Ishikawa (cell line): Measurements from ENCODE around the gene ULK4.

ENCODE experiments used
- CEBPB ChIP-seq: IDR thresholded peaks from 2 replicates; pipeline ENCODE4 v1.6.1; 2012
- CREB1 ChIP-seq: IDR thresholded peaks from 2 replicates; pipeline ENCODE4 v1.6.1; 2012; ENCODE audit warnings: low read depth
- EGR1 ChIP-seq: IDR thresholded peaks from 2 replicates; pipeline ENCODE4 v1.6.1; 2012
- EP300 ChIP-seq: IDR thresholded peaks from 2 replicates; pipeline ENCODE4 v1.6.1; 2012; ENCODE audit warnings: borderline replicate concordance
- FOXM1 ChIP-seq: IDR thresholded peaks from 2 replicates; pipeline ENCODE4 v1.6.1; 2012; ENCODE audit warnings: low read depth, borderline replicate concordance
- NFIC ChIP-seq: IDR thresholded peaks from 2 replicates; pipeline ENCODE4 v1.6.1; 2012
- RAD21 ChIP-seq: IDR thresholded peaks from 2 replicates; pipeline ENCODE4 v1.6.1; 2012; ENCODE audit warnings: low read depth
- TAF1 ChIP-seq: IDR thresholded peaks from 2 replicates; pipeline ENCODE4 v1.6.1; 2012; ENCODE audit warnings: low read depth, mild to moderate bottlenecking
- TCF12 ChIP-seq: IDR thresholded peaks from 2 replicates; pipeline ENCODE4 v1.6.1; 2012; ENCODE audit warnings: low read depth
- TEAD4 ChIP-seq: IDR thresholded peaks from 2 replicates; pipeline ENCODE4 v1.6.1; 2012
- YY1 ChIP-seq: IDR thresholded peaks from 2 replicates; pipeline ENCODE4 v1.6.1; 2012; ENCODE audit warnings: low read depth
- ZBTB7A ChIP-seq: IDR thresholded peaks from 2 replicates; pipeline ENCODE4 v1.6.1; 2012; ENCODE audit warnings: low read depth
- TF ChIP-seq, protein P1 (sequence below): IDR thresholded peaks from 2 replicates; pipeline ENCODE4 v1.6.1; 2012; ENCODE audit warnings: low read depth, mild to moderate bottlenecking
- TF ChIP-seq, protein P2 (sequence below): IDR thresholded peaks from 2 replicates; pipeline ENCODE4 v1.6.1; 2012
- TF ChIP-seq, protein P3 (sequence below): IDR thresholded peaks from 2 replicates; pipeline ENCODE4 v1.6.1; 2012

ULK4 gene

DNA sequence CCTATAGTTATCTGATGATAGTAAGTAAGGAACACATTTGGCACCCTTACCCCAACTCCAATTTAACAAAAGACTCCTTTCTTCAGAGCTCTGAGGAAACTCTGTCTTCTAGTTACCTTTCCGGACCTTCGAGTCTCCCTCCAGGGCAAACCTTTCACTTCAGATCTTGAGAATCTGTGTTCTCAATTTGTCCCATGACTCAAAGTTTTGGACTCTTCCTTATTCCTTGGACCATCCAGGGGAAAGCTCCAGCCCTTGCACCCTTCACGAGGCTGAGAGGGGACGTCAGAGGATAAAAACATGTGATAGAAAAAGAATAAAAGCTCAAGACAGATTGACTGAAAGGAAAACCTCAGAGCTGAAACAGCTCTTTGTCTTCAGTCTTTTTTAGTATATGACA lies 685.7 kb downstream of the ULK4 start:
- TF ChIP-seq, protein P1, sequence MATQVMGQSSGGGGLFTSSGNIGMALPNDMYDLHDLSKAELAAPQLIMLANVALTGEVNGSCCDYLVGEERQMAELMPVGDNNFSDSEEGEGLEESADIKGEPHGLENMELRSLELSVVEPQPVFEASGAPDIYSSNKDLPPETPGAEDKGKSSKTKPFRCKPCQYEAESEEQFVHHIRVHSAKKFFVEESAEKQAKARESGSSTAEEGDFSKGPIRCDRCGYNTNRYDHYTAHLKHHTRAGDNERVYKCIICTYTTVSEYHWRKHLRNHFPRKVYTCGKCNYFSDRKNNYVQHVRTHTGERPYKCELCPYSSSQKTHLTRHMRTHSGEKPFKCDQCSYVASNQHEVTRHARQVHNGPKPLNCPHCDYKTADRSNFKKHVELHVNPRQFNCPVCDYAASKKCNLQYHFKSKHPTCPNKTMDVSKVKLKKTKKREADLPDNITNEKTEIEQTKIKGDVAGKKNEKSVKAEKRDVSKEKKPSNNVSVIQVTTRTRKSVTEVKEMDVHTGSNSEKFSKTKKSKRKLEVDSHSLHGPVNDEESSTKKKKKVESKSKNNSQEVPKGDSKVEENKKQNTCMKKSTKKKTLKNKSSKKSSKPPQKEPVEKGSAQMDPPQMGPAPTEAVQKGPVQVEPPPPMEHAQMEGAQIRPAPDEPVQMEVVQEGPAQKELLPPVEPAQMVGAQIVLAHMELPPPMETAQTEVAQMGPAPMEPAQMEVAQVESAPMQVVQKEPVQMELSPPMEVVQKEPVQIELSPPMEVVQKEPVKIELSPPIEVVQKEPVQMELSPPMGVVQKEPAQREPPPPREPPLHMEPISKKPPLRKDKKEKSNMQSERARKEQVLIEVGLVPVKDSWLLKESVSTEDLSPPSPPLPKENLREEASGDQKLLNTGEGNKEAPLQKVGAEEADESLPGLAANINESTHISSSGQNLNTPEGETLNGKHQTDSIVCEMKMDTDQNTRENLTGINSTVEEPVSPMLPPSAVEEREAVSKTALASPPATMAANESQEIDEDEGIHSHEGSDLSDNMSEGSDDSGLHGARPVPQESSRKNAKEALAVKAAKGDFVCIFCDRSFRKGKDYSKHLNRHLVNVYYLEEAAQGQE = no peak
- TF ChIP-seq FOXM1 (no peak), CREB1 (no peak), YY1 (no peak), TAF1 (no peak)
- TF ChIP-seq, protein P2, sequence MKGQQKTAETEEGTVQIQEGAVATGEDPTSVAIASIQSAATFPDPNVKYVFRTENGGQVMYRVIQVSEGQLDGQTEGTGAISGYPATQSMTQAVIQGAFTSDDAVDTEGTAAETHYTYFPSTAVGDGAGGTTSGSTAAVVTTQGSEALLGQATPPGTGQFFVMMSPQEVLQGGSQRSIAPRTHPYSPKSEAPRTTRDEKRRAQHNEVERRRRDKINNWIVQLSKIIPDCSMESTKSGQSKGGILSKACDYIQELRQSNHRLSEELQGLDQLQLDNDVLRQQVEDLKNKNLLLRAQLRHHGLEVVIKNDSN = no peak

DNA sequence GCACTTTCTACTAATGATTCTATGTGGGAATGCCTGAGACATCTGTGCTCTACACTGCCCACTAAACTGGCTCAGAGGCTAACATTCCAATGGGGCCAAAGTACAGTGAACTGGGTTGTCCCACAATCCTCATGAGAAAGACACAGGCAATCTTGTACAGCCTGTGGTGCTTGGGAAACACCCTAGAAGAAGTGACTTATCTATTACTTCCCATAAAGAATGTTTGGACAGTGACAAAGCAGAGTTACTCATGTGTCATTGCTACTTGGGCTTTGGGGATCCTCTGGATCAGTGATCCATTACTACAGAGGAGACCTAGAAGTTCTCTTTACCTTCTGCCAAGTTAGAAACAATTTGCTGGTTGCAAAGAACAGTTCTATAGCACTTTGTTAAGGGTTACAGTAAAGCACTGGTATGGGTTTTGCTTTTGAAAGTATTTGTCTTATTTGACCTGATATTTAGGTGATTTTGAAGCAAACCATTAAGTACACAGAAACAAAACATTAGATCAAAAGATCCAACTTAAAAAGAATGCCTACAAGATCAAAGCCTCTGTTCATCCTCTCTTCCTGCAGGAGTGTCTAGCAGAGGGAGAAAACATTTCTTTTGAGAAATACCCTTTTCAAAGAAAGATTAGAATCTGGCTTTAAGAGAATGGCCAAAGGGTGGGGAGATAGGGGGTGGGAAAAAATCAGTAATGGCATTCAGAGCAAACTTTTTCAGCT lies 686.8 kb downstream of the ULK4 start:
- TF ChIP-seq YY1 = no peak
- no peak for TF ChIP-seq TAF1
- no peak for TF ChIP-seq EP300
- TF ChIP-seq EGR1 = no peak
- TF ChIP-seq, protein P1 = no peak
- no peak for TF ChIP-seq NFIC
- TF ChIP-seq, protein P2 = no peak
- TF ChIP-seq, protein P3, sequence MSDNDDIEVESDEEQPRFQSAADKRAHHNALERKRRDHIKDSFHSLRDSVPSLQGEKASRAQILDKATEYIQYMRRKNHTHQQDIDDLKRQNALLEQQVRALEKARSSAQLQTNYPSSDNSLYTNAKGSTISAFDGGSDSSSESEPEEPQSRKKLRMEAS = no peak
- TF ChIP-seq FOXM1 = no peak
- TF ChIP-seq ZBTB7A = no peak
- TF ChIP-seq TCF12 = no peak
- TF ChIP-seq CREB1 = no peak
- TF ChIP-seq TEAD4 = no peak
- TF ChIP-seq RAD21 = no peak

DNA sequence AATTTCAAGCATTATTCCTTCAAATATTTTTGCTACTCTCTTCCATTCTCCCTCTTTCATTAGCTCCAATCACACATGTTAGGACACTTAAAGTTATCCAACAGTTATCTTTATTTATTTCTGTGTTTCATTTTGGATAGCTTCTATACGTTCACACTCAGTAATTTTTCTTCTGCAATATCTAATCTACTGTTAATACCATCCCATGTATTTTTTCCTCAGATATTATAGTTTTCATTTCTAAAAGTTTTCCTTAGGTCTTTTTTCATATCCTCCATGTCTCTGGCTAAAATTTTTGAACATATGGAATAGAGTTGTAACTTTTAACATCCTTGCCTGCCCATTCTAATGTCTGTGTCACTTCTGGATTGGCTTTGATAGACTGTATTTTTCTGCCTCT lies 689.2 kb downstream of the ULK4 start:
- TF ChIP-seq CEBPB (no peak), ZBTB7A (no peak), RAD21 (no peak), FOXM1 (no peak), EGR1 (no peak), EP300 (no peak), TAF1 (no peak), TEAD4 (no peak), TCF12 (no peak), NFIC (no peak)
- TF ChIP-seq, protein P2 = no peak
- TF ChIP-seq, protein P3 = no peak

DNA sequence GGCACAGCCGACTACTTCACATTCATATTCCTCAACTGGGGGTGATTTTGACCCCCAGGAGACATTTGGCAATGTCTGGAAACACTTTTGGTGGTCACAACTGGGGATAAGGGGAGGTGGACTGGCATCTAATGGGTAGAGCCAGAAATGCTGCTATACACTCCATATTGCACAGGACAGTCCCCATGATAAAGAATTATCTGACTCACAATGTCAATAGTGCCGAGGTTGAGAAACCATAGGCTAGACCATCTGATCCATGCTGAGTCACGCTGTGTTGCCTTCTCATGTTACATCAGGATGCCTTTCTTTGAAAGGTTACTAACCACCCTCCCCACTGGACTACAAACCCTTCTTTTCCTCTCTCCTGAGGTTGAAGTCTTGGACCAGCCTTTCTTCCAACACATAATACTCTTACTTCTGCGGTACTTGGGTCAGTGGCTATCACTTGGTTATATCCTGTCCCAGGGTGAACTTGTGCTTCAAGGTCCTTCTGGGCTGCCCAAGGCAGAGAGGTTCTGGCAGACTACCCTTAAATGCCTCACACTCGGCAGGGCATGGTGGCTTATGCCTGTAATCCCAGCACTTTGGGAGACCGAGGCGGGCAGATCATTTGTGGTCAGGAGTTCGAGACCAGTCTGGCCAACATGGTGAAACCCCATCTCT lies 693.8 kb downstream of the ULK4 start:
- TF ChIP-seq TEAD4 (no peak), ZBTB7A (no peak), CEBPB (peak; percentile 85), NFIC (no peak), EGR1 (no peak), FOXM1 (no peak), TAF1 (no peak), RAD21 (no peak), YY1 (0 out of 2 replicates have a peak, but pooled peaks have one; percentile 28), EP300 (no peak), CREB1 (no peak), TCF12 (peak; percentile 48; the same call in 1 of the 2 replicates)
- TF ChIP-seq, protein P3 = peak; percentile 41; the same call in 1 of the 2 replicates
- TF ChIP-seq, protein P2 = peak; percentile 49
- TF ChIP-seq, protein P1 = no peak
